K562 (cell line): ENCODE data around the gene S100A2. TPM values are rescaled to one million over a fixed set of nuclear protein-coding genes. Genes with fewer than 3 reads are reported as not detected.
A peak's percentile ranks its signal among the peaks of the same experiment; 100 is the strongest.

Experiments
- DACH1 ChIP-seq: fragments of 450-650 bp; IDR thresholded peaks from 2 replicates; pipeline ENCODE4 v1.6.1; 2018; ENCODE audit not compliant: partially characterized antibody
- ESRRB ChIP-seq: fragments of 250-450 bp; sonication (Bioruptor Pico); IDR thresholded peaks from 2 replicates; pipeline ENCODE4 v1.5.0; 2020; ENCODE audit warnings: mild to moderate bottlenecking, moderate library complexity, borderline replicate concordance
- GABPA ChIP-seq: fragments of 200-800 bp; sonication (Bioruptor generic); conservative IDR thresholded peaks from 2 replicates; pipeline ENCODE4 v1.6.1; 2016; ENCODE audit warnings: low read depth, missing genetic modification characterization, missing compliant biosample characterization
- MIER1 ChIP-seq: fragments of 450-650 bp; IDR thresholded peaks from 2 replicates; pipeline ENCODE4 v1.6.1; 2016; ENCODE audit warnings: antibody characterized with exemption, mild to moderate bottlenecking, low read depth
- MTA1 ChIP-seq: fragments of 450-650 bp; IDR thresholded peaks from 2 replicates; pipeline ENCODE4 v1.6.1; 2017; ENCODE audit warnings: borderline replicate concordance
- POLR3A ChIP-seq: IDR thresholded peaks from 2 replicates; pipeline ENCODE4 v1.6.1; 2011; ENCODE audit warnings: borderline replicate concordance, mild to moderate bottlenecking, moderate library complexity; ENCODE audit not compliant: insufficient read length, insufficient read depth; ENCODE audit errors: extremely low read depth
- TBL1XR1 ChIP-seq, 2 experiments: IDR thresholded peaks; 2 replicates each; pipeline ENCODE4 v1.6.1; 2012; ENCODE audit warnings: improper control_type of control experiment in 2 of 2, low read length in 2 of 2, mild to moderate bottlenecking in 1 of 2
- TBP ChIP-seq: optimal IDR thresholded peaks from 2 replicates; pipeline ENCODE3; 2011; ENCODE audit warnings: low read depth, low read length, improper control_type of control experiment
- ZNF263 ChIP-seq: sonication (generic); formaldehyde crosslinking; IDR thresholded peaks from 2 replicates; pipeline ENCODE4 v1.8.0; 2022; ENCODE audit warnings: mild to moderate bottlenecking, missing genetic modification reagents, borderline replicate concordance
- ZNF778 ChIP-seq: fragments of 450-650 bp; formaldehyde crosslinking; IDR thresholded peaks from 2 replicates; pipeline ENCODE4 v1.4.0; 2020; ENCODE audit warnings: mild to moderate bottlenecking, moderate library complexity
- polyA plus RNA-seq, 8 experiments: library from polyadenylated mRNA; depleted of rRNA in 4 of 8; stranded (reverse) in 5 of 8; unstranded in 3 of 8; fragments of >200 nt; fragmentation: Nextera tagmentation in 2 of 8; fragmentation: Illumina TruSeq in 1 of 8; extraction: Ambion mirVana in 2 of 8; extraction: Trizol in 1 of 8; gene quantifications; 2 replicates each; pipeline versions ENCODE4 v1.2.1 to v1.2.3, GENCODE V29; 2011 to 2014; ENCODE audit warnings: inconsistent platforms in 1 of 8, missing spikeins in 1 of 8
- total RNA-seq, 7 experiments: library from RNA; depleted of rRNA in 6 of 7; stranded (reverse); fragments of >200 nt in 6 of 7; fragmentation: Illumina TruSeq in 2 of 7; extraction: Trizol in 2 of 7; gene quantifications; 2 replicates each; pipeline versions ENCODE4 v1.2.1 to v1.2.3, GENCODE V29; 2011 to 2021; ENCODE audit warnings: low replicate concordance in 1 of 7
- TF ChIP-seq, protein P1 (sequence below): sonication (generic); formaldehyde crosslinking; IDR thresholded peaks from 2 replicates; pipeline ENCODE4 v1.8.0; 2022; ENCODE audit warnings: mild to moderate bottlenecking, low read depth, missing genetic modification reagents
- TF ChIP-seq, protein P2 (sequence below): fragments of 450-650 bp; IDR thresholded peaks from 2 replicates; pipeline ENCODE4 v1.6.1; 2016; ENCODE audit warnings: antibody characterized with exemption

S100A2 gene
- total and polyA plus RNA-seq, 9 of the 15 experiments (the other 6 are each of a cell fraction or from before 2014, with no cell fraction given), result 0.28 to 0.65 (median 0.44) TPM; not detected in 4

DNA sequence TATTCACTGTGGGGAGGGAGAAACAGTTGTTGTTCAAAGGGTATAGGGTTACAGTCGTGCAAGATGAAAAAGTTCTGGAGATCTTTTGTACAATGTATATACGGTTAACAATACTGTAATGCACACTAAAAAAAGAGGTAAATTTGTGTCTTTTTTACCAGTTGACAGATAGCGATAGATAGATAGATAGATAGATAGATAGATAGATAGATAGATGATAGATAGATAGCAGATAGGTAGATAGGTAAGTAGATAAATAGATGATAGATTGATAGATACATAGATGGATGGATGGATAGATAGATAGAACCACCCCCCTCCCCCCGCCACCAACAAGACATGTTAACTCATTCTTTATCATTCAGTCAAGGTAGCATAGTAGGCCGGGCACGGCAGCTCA, 37.1 kb upstream of the S100A2 start (continued):
- TF ChIP-seq MIER1 (no peak), ESRRB (CRISPR knock-in tag) (no peak), GABPA (no peak), POLR3A (no peak), ZNF263 (CRISPR knock-in tag) (no peak), DACH1 (peak; percentile 98), TBP (no peak), MTA1 (peak; percentile 68), ZNF778 (CRISPR knock-in tag) (no peak), TBL1XR1 (IDR thresholded peaks at IDR 0.05; ENCODE audit: low read length in 2 of 2) (no peak)
- TF ChIP-seq, protein P1, sequence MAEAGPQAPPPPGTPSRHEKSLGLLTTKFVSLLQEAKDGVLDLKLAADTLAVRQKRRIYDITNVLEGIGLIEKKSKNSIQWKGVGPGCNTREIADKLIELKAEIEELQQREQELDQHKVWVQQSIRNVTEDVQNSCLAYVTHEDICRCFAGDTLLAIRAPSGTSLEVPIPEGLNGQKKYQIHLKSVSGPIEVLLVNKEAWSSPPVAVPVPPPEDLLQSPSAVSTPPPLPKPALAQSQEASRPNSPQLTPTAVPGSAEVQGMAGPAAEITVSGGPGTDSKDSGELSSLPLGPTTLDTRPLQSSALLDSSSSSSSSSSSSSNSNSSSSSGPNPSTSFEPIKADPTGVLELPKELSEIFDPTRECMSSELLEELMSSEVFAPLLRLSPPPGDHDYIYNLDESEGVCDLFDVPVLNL (CRISPR knock-in tag), result no peak
- TF ChIP-seq, protein P2, sequence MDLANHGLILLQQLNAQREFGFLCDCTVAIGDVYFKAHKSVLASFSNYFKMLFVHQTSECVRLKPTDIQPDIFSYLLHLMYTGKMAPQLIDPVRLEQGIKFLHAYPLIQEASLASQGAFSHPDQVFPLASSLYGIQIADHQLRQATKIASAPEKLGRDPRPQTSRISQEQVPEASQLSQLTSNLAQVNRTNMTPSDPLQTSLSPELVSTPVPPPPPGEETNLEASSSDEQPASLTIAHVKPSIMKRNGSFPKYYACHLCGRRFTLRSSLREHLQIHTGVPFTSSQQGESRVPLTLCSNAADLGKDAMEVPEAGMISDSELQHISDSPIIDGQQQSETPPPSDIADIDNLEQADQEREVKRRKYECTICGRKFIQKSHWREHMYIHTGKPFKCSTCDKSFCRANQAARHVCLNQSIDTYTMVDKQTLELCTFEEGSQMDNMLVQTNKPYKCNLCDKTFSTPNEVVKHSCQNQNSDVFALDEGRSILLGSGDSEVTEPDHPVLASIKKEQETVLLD, result peak; percentile 75; the same call in 1 of the 2 replicates
